ENCODE data around the gene TSC1. TPM values are rescaled to one million over a fixed set of nuclear protein-coding genes. Genes with fewer than 3 reads are reported as not detected.
"Not testable (repeated sequence)": the region's sequence is repeated elsewhere in the genome, so short reads cannot be mapped to it uniquely, and the experiment has no call there.

TSC1 gene
- total RNA-seq, 1 donor from 2014 or later, result 50.9 TPM

GRCh38 chr9:132973713-132974112, 29.3 kb upstream of the TSC1 start:
- no peak overlapping the region for H3K4me3 Mint-ChIP-seq
- DNase-seq (ENCODE audit: low read depth, low spot score), result no peak
- H3K36me3 Mint-ChIP-seq (ENCODE audit: low read depth), result no peaks in the 10 kb centered on the region
- no peak overlapping the region for H3K27ac Mint-ChIP-seq (ENCODE audit: unreplicated experiment)
- H3K9me3 Mint-ChIP-seq, result peaks cover 2% of the 10 kb centered on the region
- no peaks in the 10 kb centered on the region for H3K4me1 Mint-ChIP-seq
- TF ChIP-seq CTCF (conservative IDR thresholded peaks at IDR 0.05), result no peak
- H3K27me3 Mint-ChIP-seq (ENCODE audit: low read depth), result peaks cover 58% of the 10 kb centered on the region

DNA sequence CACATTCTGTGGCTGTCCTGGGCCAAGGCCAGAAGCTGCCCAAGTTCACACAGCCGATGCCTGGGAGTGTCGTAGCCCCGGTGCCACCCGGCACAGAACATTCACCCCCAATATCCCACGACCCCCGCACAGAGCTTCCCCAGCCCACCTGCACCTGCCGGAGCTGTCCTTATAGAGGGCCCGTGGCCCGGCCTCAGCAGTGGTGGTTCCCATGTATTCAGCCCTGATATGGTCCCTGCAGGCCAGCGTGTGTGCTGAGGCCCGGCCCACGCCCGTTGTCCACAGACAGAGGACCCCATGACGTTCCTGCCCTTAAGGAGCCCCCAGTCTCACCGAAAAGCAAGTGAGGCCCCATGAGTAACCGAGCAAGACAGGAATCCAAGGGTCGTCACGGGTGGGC, 28.8 kb upstream of the TSC1 start:
- peaks cover 53% of the 10 kb centered on the region for H3K27me3 Mint-ChIP-seq (ENCODE audit: low read depth)
- H3K9me3 Mint-ChIP-seq, result peaks cover 2% of the 10 kb centered on the region
- H3K27ac Mint-ChIP-seq (ENCODE audit: unreplicated experiment), result no peak overlapping the region
- no peak for TF ChIP-seq CTCF (conservative IDR thresholded peaks at IDR 0.05)
- DNase-seq (ENCODE audit: low read depth, low spot score), result no peak
- H3K36me3 Mint-ChIP-seq (ENCODE audit: low read depth), result no peaks in the 10 kb centered on the region
- H3K4me1 Mint-ChIP-seq, result no peaks in the 10 kb centered on the region
- no peak overlapping the region for H3K4me3 Mint-ChIP-seq

DNA sequence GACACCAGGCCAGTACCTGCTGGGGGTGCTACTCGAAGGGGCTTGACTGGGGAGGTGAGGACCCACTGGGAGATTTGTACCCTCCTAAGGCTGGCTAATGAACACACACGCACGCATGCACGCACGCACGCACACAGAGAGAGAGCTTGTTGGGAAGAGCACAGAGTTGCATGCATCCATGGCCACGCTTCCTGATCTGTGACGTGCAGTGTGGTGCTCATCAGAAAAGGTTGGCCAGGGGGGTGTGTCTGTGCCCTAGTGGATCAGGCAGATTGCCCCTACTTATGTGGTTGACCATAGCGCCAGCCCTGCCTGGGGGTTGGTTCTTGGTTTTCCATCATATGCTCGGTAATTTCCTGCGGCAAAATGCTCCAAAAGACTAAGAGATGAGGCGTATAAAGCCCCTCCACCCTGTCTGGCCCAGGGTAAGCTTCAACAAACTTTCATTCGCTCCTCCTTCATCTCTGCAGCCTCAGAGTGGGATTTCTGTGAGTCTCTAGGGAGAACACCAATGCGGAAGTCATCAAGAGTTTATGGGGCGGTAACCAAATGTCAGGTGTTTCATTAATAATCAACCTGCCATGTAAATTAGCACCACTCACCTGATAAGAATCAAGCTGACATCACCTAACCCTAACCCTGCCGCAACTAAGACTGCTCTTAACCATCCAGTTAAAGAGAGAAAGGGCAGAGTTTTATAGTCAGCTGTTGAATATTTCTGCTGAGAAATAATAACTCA, 26.1 kb upstream of the TSC1 start:
- H3K9me3 Mint-ChIP-seq, result peaks cover 2% of the 10 kb centered on the region
- no peaks in the 10 kb centered on the region for H3K4me1 Mint-ChIP-seq
- no peak for TF ChIP-seq CTCF (conservative IDR thresholded peaks at IDR 0.05)
- no peaks in the 10 kb centered on the region for H3K36me3 Mint-ChIP-seq (ENCODE audit: low read depth)
- no peak overlapping the region for H3K4me3 Mint-ChIP-seq
- H3K27ac Mint-ChIP-seq (ENCODE audit: unreplicated experiment), result no peak overlapping the region
- DNase-seq (ENCODE audit: low read depth, low spot score), result no peak
- peaks cover 44% of the 10 kb centered on the region for H3K27me3 Mint-ChIP-seq (ENCODE audit: low read depth)

DNA sequence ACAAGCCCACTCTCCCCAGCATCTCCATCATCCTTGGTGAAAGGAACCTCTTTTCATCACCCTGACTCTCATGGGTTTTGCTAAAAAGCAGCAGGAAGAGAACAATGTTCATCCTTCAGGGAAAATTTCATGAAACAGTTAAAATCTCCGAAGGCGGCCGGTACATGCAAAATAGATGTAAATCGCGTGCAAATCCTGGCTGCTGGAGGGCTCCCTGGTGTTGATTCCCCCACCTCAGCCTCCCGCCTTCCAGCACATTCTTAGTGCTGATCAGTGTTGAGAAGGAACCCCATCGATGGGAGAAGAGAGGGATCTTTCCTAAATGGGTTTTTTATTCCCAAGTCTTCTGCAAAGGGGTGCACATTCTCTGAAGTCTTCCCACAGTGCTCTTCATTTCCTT, 25.4 kb upstream of the TSC1 start:
- H3K4me3 Mint-ChIP-seq, result no peak overlapping the region
- no peak for TF ChIP-seq CTCF (conservative IDR thresholded peaks at IDR 0.05)
- H3K27me3 Mint-ChIP-seq (ENCODE audit: low read depth), result peaks cover 39% of the 10 kb centered on the region
- H3K36me3 Mint-ChIP-seq (ENCODE audit: low read depth), result no peaks in the 10 kb centered on the region
- no peak for DNase-seq (ENCODE audit: low read depth, low spot score)
- H3K27ac Mint-ChIP-seq (ENCODE audit: unreplicated experiment), result no peak overlapping the region
- H3K4me1 Mint-ChIP-seq, result no peaks in the 10 kb centered on the region
- H3K9me3 Mint-ChIP-seq, result peaks cover 2% of the 10 kb centered on the region

GRCh38 chr9:132967908-132968307, 23.5 kb upstream of the TSC1 start:
- H3K27me3 Mint-ChIP-seq (ENCODE audit: low read depth), result peaks cover 23% of the 10 kb centered on the region
- not testable (repeated sequence) for H3K36me3 Mint-ChIP-seq (ENCODE audit: low read depth); H3K9me3 Mint-ChIP-seq; DNase-seq (ENCODE audit: low read depth, low spot score); H3K4me1 Mint-ChIP-seq; H3K4me3 Mint-ChIP-seq; H3K27ac Mint-ChIP-seq (ENCODE audit: unreplicated experiment)

- Mint-ChIP-seq H3K9me3 (no peaks in the 10 kb centered on the region), H3K36me3 (ENCODE audit: low read depth) (no peaks in the 10 kb centered on the region), H3K27me3 (ENCODE audit: low read depth) (peaks cover 25% of the 10 kb centered on the region), H3K27ac (ENCODE audit: unreplicated experiment) (no peak overlapping the region), H3K4me3 (no peak overlapping the region), H3K4me1 (no peaks in the 10 kb centered on the region)
- no peak for DNase-seq (ENCODE audit: low read depth, low spot score)
- no peak for TF ChIP-seq CTCF (conservative IDR thresholded peaks at IDR 0.05)
Observed at GRCh38 chr9:132965478-132965877, 21.1 kb upstream of the TSC1 start.

All from neural crest cell (in vitro differentiated cells).